SK-N-SH (cell line): ENCODE measurements around the gene SLC24A3. TPM values are rescaled to one million over a fixed set of nuclear protein-coding genes. Genes with fewer than 3 reads are reported as not detected.

Experiments used
- CTCF ChIA-PET: fragments of 300-600, 350-600 bp; formaldehyde crosslinking; extraction: SDS; loops from one replicate; lab custom pipeline; 2021; lab: Yijun Ruan, JAX
- POLR2A ChIA-PET: fragments of 350-600 bp; sonication (Branson Sonifier 250); formaldehyde crosslinking; extraction: SDS; loops from one replicate; lab custom pipeline; 2020; ENCODE audit warnings: antibody characterized with exemption, inconsistent platforms; lab: Yijun Ruan, JAX
- DNase-seq: peaks from one replicate; pipeline ENCODE4 v3.0.0; 2012
- H2AFZ ChIP-seq: fragments of 200-600 bp; sonication (generic); 2 replicates; pipeline ENCODE4 v1.8.1; 2016; ENCODE audit warnings: antibody characterized with exemption, mild to moderate bottlenecking, low read depth
- H3F3A ChIP-seq: fragments of 200-600 bp; sonication (generic); replicated peaks from 2 replicates; pipeline ENCODE3; 2016; ENCODE audit warnings: antibody characterized with exemption, mild to moderate bottlenecking; ENCODE audit not compliant: insufficient read depth
- H3K27ac ChIP-seq, 2 experiments: fragments of 200-500 bp in 1 of 2; fragments of 200-600 bp in 1 of 2; sonication (Bioruptor generic) in 1 of 2; sonication (generic), shearing (Covaris generic) in 1 of 2; 2 replicates each; pipeline versions ENCODE4 v1.5.1 to v1.6.1; 2014 to 2016; ENCODE audit warnings: low read depth in 2 of 2, inconsistent platforms in 1 of 2, low read length in 1 of 2, mild to moderate bottlenecking in 1 of 2, mixed read lengths in 1 of 2
- H3K27me3 ChIP-seq: fragments of 200-600 bp; sonication (generic), shearing (Covaris generic); 2 replicates; pipeline ENCODE4 v1.6.1; 2016; ENCODE audit warnings: mixed run types; ENCODE audit not compliant: insufficient read depth
- H3K36me3 ChIP-seq, 2 experiments: fragments of 200-500 bp in 1 of 2; fragments of 200-600 bp in 1 of 2; sonication (Bioruptor generic) in 1 of 2; sonication (generic) in 1 of 2; replicated peaks in 1 of 2; 2 replicates each; pipeline versions ENCODE3 to v1.5.1; 2014 to 2016; ENCODE audit warnings: low read length in 1 of 2, mild to moderate bottlenecking in 1 of 2; ENCODE audit not compliant: insufficient read depth in 2 of 2, control insufficient read depth in 1 of 2
- H3K4me1 ChIP-seq, 2 experiments: fragments of 200-500 bp in 1 of 2; fragments of 200-600 bp in 1 of 2; sonication (Bioruptor generic) in 1 of 2; sonication (generic), shearing (Covaris generic) in 1 of 2; 2 replicates each; pipeline versions ENCODE4 v1.5.1 to v1.6.1; 2014 to 2016; ENCODE audit warnings: low read depth in 1 of 2, low read length in 1 of 2, mixed run types in 1 of 2; ENCODE audit not compliant: insufficient read depth in 2 of 2, control insufficient read depth in 1 of 2
- H3K4me2 ChIP-seq: fragments of 200-600 bp; sonication (generic), shearing (Covaris generic); 2 replicates; pipeline ENCODE4 v1.6.1; 2017; ENCODE audit warnings: mixed run types
- H3K4me3 ChIP-seq, 2 experiments: fragments of 200-500 bp in 1 of 2; fragments of 200-600 bp in 1 of 2; sonication (Bioruptor generic) in 1 of 2; sonication (generic), shearing (Covaris generic) in 1 of 2; 2 replicates each; pipeline versions ENCODE4 v1.5.1 to v1.8.1; 2014 to 2016; ENCODE audit warnings: low read depth in 2 of 2, inconsistent platforms in 1 of 2, low read length in 1 of 2, mild to moderate bottlenecking in 1 of 2, mixed read lengths in 1 of 2, moderate library complexity in 1 of 2
- H3K79me2 ChIP-seq: fragments of 200-600 bp; sonication (generic); 2 replicates; pipeline ENCODE4 v1.8.1; 2017; ENCODE audit warnings: mild to moderate bottlenecking; ENCODE audit not compliant: insufficient read depth
- H3K9ac ChIP-seq: fragments of 200-600 bp; sonication (generic); 2 replicates; pipeline ENCODE4 v1.6.1; 2017; ENCODE audit warnings: mixed run types
- H3K9me2 ChIP-seq: fragments of 200-600 bp; sonication (generic); 2 replicates; pipeline ENCODE4 v1.6.1; 2017; ENCODE audit warnings: mixed run types
- H3K9me3 ChIP-seq: fragments of 200-600 bp; sonication (generic); 2 replicates; pipeline ENCODE4 v1.6.1; 2017; ENCODE audit warnings: mixed run types, mild to moderate bottlenecking, moderate library complexity
- H4K20me1 ChIP-seq: fragments of 200-600 bp; sonication (generic); 2 replicates; pipeline ENCODE4 v1.6.1; 2017; ENCODE audit warnings: mild to moderate bottlenecking, mixed run types; ENCODE audit not compliant: insufficient read depth
- CHD2 ChIP-seq: fragments of 150-350 bp; IDR thresholded peaks from 2 replicates; pipeline ENCODE4 v1.6.1; 2018; ENCODE audit warnings: low read length; ENCODE audit not compliant: partially characterized antibody
- GATA2 ChIP-seq: sonication (generic); formaldehyde crosslinking; IDR thresholded peaks from 2 replicates; pipeline ENCODE4 v1.5.0; 2020; ENCODE audit warnings: mild to moderate bottlenecking, missing genetic modification reagents
- MXI1 ChIP-seq: IDR thresholded peaks from 2 replicates; pipeline ENCODE4 v1.6.1; 2012; ENCODE audit warnings: mild to moderate bottlenecking, low read depth, low read length, improper control_type of control experiment
- NFIC ChIP-seq: IDR thresholded peaks from 2 replicates; pipeline ENCODE4 v1.4.0; 2012; ENCODE audit warnings: borderline replicate concordance
- RAD21 ChIP-seq: IDR thresholded peaks from 2 replicates; pipeline ENCODE4 v1.6.1; 2012; ENCODE audit warnings: mild to moderate bottlenecking, low read length
- RCOR1 ChIP-seq: fragments of 150-350 bp; IDR thresholded peaks from 2 replicates; pipeline ENCODE4 v1.6.1; 2017; ENCODE audit warnings: antibody characterized with exemption, low read length
- SIN3A ChIP-seq: IDR thresholded peaks from 2 replicates; pipeline ENCODE4 v1.6.1; 2012; ENCODE audit warnings: low read depth, mild to moderate bottlenecking, low read length, moderate library complexity, borderline replicate concordance
- SMC3 ChIP-seq: IDR thresholded peaks from 2 replicates; pipeline ENCODE4 v1.6.1; 2012; ENCODE audit warnings: low read depth, low read length, improper control_type of control experiment
- TAF1 ChIP-seq: IDR thresholded peaks from 2 replicates; pipeline ENCODE4 v1.6.1; 2012; ENCODE audit warnings: low read depth, mild to moderate bottlenecking, low read length, moderate library complexity, borderline replicate concordance
- TCF12 ChIP-seq: IDR thresholded peaks from 2 replicates; pipeline ENCODE4 v1.4.0; 2012
- TEAD4 ChIP-seq: IDR thresholded peaks from 2 replicates; pipeline ENCODE4 v1.4.0; 2012; ENCODE audit warnings: mild to moderate bottlenecking, borderline replicate concordance; ENCODE audit not compliant: insufficient read depth
- WGBS: methylation state at CpG from one replicate; pipeline ENCODE4 v1.1.6; 2017; ENCODE audit warnings: low lambda C conversion rate; 5-methylcytosine and 5-hydroxymethylcytosine counted together
- polyA plus RNA-seq, 3 experiments: library from polyadenylated mRNA; depleted of rRNA; stranded (reverse); fragments of >200 nt; gene quantifications; 2 replicates each; pipeline ENCODE4 v1.2.3, GENCODE V29; 2012
- TF ChIP-seq, protein P1 (sequence below): IDR thresholded peaks from 2 replicates; pipeline ENCODE4 v1.4.0; 2012; ENCODE audit warnings: low read depth, borderline replicate concordance
- TF ChIP-seq, protein P2 (sequence below): fragments of 150-350 bp; IDR thresholded peaks from 2 replicates; pipeline ENCODE4 v1.6.1; 2016; ENCODE audit warnings: mild to moderate bottlenecking, low read depth, low read length
- TF ChIP-seq, protein P3 (sequence below): IDR thresholded peaks from 2 replicates; pipeline ENCODE4 v1.6.1; 2012; ENCODE audit warnings: mild to moderate bottlenecking, low read depth, low read length, moderate library complexity

The SLC24A3 gene
- polyA plus RNA-seq, 1 of the 3 experiments (the other 2 are of a cell fraction): not detected

DNA sequence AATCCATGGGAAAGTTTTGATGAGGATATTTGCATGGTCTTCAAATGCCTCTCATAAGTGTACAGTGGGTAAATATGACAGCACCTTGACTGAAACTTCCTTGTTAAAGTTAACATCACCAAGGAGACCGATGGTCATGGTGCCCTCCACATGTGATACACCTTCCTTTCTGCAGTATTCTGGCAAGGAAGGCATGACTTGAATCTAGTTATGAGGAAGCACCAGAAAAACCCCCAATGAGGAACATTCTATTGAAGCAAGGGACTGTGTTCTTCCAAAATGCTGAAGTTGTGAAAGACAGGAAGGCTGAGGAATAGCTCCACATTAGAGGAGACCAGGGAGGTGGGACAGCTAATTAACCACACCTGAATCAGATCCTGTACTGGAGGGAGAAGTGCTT, 118.3 kb downstream of the SLC24A3 start:
- no peaks in the 10 kb centered on the region for H4K20me1 ChIP-seq
- no peak overlapping the region for H2AFZ ChIP-seq
- H3K4me1 ChIP-seq: no peaks in the 10 kb centered on the region; a peak in 1 of 4 replicates
- no peaks in the 10 kb centered on the region for H3K79me2 ChIP-seq
- CTCF ChIA-PET: no interaction called here
- no peaks in the 10 kb centered on the region for H3F3A ChIP-seq
- 0% methylated on average over 1 of the region's 1 CpG for WGBS
- H3K36me3 ChIP-seq: no peaks in the 10 kb centered on the region
- TF ChIP-seq TAF1 (no peak), NFIC (no peak), SMC3 (no peak), GATA2 (CRISPR knock-in tag) (no peak), TEAD4 (no peak), MXI1 (no peak), CHD2 (no peak), TCF12 (no peak), RCOR1 (no peak), RAD21 (no peak), SIN3A (no peak)
- TF ChIP-seq, protein P1, sequence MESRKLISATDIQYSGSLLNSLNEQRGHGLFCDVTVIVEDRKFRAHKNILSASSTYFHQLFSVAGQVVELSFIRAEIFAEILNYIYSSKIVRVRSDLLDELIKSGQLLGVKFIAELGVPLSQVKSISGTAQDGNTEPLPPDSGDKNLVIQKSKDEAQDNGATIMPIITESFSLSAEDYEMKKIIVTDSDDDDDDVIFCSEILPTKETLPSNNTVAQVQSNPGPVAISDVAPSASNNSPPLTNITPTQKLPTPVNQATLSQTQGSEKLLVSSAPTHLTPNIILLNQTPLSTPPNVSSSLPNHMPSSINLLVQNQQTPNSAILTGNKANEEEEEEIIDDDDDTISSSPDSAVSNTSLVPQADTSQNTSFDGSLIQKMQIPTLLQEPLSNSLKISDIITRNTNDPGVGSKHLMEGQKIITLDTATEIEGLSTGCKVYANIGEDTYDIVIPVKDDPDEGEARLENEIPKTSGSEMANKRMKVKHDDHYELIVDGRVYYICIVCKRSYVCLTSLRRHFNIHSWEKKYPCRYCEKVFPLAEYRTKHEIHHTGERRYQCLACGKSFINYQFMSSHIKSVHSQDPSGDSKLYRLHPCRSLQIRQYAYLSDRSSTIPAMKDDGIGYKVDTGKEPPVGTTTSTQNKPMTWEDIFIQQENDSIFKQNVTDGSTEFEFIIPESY: no peak
- TF ChIP-seq, protein P2, sequence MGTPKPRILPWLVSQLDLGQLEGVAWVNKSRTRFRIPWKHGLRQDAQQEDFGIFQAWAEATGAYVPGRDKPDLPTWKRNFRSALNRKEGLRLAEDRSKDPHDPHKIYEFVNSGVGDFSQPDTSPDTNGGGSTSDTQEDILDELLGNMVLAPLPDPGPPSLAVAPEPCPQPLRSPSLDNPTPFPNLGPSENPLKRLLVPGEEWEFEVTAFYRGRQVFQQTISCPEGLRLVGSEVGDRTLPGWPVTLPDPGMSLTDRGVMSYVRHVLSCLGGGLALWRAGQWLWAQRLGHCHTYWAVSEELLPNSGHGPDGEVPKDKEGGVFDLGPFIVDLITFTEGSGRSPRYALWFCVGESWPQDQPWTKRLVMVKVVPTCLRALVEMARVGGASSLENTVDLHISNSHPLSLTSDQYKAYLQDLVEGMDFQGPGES: no peak
- TF ChIP-seq, protein P3, sequence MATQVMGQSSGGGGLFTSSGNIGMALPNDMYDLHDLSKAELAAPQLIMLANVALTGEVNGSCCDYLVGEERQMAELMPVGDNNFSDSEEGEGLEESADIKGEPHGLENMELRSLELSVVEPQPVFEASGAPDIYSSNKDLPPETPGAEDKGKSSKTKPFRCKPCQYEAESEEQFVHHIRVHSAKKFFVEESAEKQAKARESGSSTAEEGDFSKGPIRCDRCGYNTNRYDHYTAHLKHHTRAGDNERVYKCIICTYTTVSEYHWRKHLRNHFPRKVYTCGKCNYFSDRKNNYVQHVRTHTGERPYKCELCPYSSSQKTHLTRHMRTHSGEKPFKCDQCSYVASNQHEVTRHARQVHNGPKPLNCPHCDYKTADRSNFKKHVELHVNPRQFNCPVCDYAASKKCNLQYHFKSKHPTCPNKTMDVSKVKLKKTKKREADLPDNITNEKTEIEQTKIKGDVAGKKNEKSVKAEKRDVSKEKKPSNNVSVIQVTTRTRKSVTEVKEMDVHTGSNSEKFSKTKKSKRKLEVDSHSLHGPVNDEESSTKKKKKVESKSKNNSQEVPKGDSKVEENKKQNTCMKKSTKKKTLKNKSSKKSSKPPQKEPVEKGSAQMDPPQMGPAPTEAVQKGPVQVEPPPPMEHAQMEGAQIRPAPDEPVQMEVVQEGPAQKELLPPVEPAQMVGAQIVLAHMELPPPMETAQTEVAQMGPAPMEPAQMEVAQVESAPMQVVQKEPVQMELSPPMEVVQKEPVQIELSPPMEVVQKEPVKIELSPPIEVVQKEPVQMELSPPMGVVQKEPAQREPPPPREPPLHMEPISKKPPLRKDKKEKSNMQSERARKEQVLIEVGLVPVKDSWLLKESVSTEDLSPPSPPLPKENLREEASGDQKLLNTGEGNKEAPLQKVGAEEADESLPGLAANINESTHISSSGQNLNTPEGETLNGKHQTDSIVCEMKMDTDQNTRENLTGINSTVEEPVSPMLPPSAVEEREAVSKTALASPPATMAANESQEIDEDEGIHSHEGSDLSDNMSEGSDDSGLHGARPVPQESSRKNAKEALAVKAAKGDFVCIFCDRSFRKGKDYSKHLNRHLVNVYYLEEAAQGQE: no peak
- TF ChIP-seq, all 33 proteins: peak for 0
- POLR2A ChIA-PET: no interaction called here
- no peaks in the 10 kb centered on the region for H3K9me2 ChIP-seq
- H3K9ac ChIP-seq: no peak overlapping the region
- no peaks in the 10 kb centered on the region for H3K9me3 ChIP-seq
- DNase-seq: no peak
- H3K27ac ChIP-seq: no peak overlapping the region
- no peak overlapping the region for H3K4me3 ChIP-seq
- H3K4me2 ChIP-seq: no peak overlapping the region
- H3K27me3 ChIP-seq: no peaks in the 10 kb centered on the region
